ACHN (cell line): Measurements from ENCODE around the gene KCNB1.

Experiments used
- DNase-seq: peaks from one replicate; pipeline ENCODE4 v3.0.0-alpha.2; 2015
- in situ Hi-C: cut with HindIII; loops from 2 replicates; pipeline ENCODE4 v1.10.0; 2017; ENCODE audit warnings: low sequenced_read_pairs, low pct_ligation_motif_present, low pct_unique_long_range_greater_than_20kb

The KCNB1 gene

GRCh38 chr20:49482621-49483017, at the start of gene KCNB1:
TSS of gene KCNB1 (minus strand) at chr20:49482668. CDS start at chr20:49482480, 188 bp downstream.
- DNase-seq: peak; percentile 67
- in situ Hi-C loops: no loop called here

GRCh38 chr20:49529470-49529869, 47.0 kb upstream of the KCNB1 start:
- no peak for DNase-seq
- in situ Hi-C loops: no loop called here

- in situ Hi-C loops: no loop called here
- no peak for DNase-seq
Measured at GRCh38 chr20:49526568-49526967, 44.1 kb upstream of the KCNB1 start.

GRCh38 chr20:49526056-49526455, 43.6 kb upstream of the KCNB1 start:
- no peak for DNase-seq
- in situ Hi-C loops: no loop called here

GRCh38 chr20:49523767-49524360, 41.4 kb upstream of the KCNB1 start:
- in situ Hi-C loops: no loop called here
- DNase-seq: no peak

- DNase-seq: no peak
- in situ Hi-C loops: no loop called here
Measured at GRCh38 chr20:49521356-49521755, 38.9 kb upstream of the KCNB1 start.

- in situ Hi-C loops: no loop called here
- no peak for DNase-seq
Measured at GRCh38 chr20:49519777-49520359, 37.4 kb upstream of the KCNB1 start.

GRCh38 chr20:49519212-49519712, 36.8 kb upstream of the KCNB1 start:
- in situ Hi-C loops: no loop called here
- DNase-seq: no peak

GRCh38 chr20:49518576-49518975, 36.1 kb upstream of the KCNB1 start:
- DNase-seq: no peak
- in situ Hi-C loops: no loop called here

GRCh38 chr20:49517805-49518100, 35.3 kb upstream of the KCNB1 start:
- in situ Hi-C loops: no loop called here
- DNase-seq: no peak

GRCh38 chr20:49516916-49517804, 34.7 kb upstream of the KCNB1 start:
- in situ Hi-C loops: no loop called here
- no peak for DNase-seq

- no peak for DNase-seq
- in situ Hi-C loops: no loop called here
Measured at GRCh38 chr20:49515586-49515985, 33.1 kb upstream of the KCNB1 start.

GRCh38 chr20:49513517-49513916, 31.0 kb upstream of the KCNB1 start:
- no peak for DNase-seq
- in situ Hi-C loops: no loop called here

GRCh38 chr20:49513009-49513408, 30.5 kb upstream of the KCNB1 start:
- no peak for DNase-seq
- in situ Hi-C loops: no loop called here

- no peak for DNase-seq
- in situ Hi-C loops: no loop called here
Measured at GRCh38 chr20:49511788-49512525, 29.5 kb upstream of the KCNB1 start.

- DNase-seq: peak; percentile 64
- in situ Hi-C loops: no loop called here
Measured at GRCh38 chr20:49510562-49511122, 28.2 kb upstream of the KCNB1 start.

- peak; percentile 38 for DNase-seq
- in situ Hi-C loops: no loop called here
Measured at GRCh38 chr20:49508435-49509199, 26.1 kb upstream of the KCNB1 start.
